GM21526 (cell line): ENCODE results near the gene EVI5.
A peak's percentile ranks its signal among the peaks of the same experiment; 100 is the strongest.

Source experiments
- ATAC-seq: cut with Tn5 transposase; IDR thresholded peaks from one replicate; pipeline ENCODE4 v1.9.1; 2021; ENCODE audit warnings: moderate library complexity; ENCODE audit not compliant: unreplicated experiment, low FRiP score

EVI5 gene

GRCh38 chr1:92488832-92489231 lies 296.1 kb downstream of the EVI5 start:
- ATAC-seq, result no peak

DNA sequence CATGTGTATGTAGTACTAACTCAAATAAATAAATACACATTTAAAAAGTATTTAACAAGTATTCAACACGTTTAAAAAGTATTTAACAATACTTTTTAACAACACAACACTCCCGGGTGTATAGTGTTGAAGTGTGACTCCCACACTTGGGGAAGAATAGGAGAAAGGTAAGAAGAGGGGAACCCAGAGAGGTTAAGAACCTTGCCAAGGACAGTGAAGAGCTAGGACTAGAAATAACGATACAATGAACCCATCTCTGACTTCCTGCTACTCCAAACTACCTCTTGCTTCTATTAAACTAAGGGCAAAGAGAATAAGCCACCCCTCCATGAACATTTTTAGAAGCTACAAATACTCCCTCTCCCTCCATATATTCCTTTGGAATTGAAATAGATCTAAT lies 296.5 kb downstream of the EVI5 start:
- no peak for ATAC-seq

- ATAC-seq, result no peak
These were observed 297.8 kb downstream of the EVI5 start for GRCh38 chr1:92487078-92487605.

GRCh38 chr1:92486251-92487077 lies 298.4 kb downstream of the EVI5 start, which contains the start of gene GFI1:
Gene GFI1 (minus strand): TSS chr1:92486925. CDS start chr1:92483487, 3,438 bp downstream.
- peak; percentile 0 for ATAC-seq

DNA sequence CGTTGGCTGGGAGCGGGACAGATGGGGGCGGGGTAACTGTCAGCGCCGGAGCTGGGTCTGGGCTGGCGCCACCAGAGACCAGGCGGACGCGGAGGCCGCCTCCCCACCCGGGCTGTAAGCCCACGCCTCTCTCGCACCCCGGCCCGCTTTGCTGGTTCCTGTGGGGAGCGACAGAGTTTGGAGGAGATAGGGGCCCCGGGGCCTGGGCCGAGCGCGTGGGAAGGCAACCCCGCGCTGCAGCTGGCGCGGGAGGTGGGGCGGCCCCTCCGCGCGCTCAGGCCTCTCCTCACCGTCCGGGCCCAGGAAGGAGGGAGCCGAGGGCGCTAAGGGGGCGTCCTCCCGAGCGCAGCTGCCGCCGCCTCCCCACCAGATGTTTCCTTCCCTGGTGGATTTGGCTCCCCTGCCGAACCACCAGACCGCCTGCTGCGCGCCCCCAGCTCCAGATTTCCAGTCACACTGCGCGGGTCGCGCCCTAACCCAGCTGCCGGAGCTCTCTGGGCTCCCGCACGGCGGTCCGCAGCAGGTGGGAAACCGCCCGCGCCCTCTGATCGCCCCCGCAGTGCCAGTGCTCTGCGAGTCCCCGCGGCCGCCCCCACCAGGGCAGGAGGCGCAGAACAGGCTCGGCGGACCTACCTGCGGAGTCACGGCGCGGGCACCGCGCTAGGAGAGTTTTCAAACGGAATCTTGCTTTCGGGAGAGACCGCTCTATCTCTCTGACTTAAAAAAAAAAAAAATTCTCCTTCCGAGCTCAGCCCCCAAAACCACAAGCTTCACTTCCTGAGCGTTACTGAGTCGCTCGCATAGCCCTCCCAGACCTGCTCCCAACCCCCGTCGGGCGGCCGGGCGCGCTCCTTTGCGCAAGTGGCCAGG lies 299.3 kb downstream of the EVI5 start:
- ATAC-seq, result peak; percentile 50

- peak; percentile 35 for ATAC-seq
These were observed 300.2 kb downstream of the EVI5 start for GRCh38 chr1:92484472-92485380.

DNA sequence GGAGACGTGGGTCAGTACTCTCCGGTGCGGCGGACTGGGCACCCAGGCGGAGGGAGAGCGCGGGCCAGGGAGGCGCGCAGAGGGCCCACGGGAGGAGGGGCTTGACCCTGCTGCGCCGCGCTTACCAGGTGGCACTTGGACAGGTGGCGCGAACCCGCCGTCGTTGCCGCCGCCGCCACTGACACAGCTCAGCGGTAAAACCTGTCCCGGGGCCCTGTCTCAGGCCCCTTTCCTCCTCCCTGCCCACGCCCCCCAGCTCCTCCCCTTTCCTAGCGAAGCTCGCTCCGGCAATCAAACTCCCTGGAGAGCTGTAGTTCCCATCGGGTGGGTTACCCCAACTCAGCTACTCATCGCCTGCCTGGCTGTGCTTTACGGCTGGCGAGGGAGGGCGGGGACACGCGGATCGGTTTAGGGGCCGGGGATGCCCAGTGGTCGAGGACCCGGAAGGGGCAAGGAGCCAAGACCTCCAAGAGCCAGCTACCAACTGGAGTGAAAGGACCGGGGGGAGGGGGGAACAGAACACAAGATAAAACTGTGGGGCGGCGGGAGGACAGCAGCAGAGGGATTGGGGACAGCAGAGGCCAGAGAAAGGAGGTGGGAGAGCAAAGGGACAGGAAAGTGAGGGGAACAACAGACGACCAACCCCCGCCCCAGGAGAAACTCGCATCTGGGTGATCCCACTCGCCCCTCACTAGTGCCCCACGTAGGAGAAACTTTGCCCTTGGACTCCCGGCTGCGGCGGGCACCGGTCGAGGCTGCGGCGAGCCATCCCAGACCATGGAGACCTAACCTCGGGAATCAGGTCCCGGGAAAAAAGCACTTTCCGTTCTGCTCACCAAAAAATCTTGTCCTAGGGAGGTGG lies 301.1 kb downstream of the EVI5 start:
- ATAC-seq, result no peak

GRCh38 chr1:92482665-92483609 lies 302.0 kb downstream of the EVI5 start:
- no peak for ATAC-seq

DNA sequence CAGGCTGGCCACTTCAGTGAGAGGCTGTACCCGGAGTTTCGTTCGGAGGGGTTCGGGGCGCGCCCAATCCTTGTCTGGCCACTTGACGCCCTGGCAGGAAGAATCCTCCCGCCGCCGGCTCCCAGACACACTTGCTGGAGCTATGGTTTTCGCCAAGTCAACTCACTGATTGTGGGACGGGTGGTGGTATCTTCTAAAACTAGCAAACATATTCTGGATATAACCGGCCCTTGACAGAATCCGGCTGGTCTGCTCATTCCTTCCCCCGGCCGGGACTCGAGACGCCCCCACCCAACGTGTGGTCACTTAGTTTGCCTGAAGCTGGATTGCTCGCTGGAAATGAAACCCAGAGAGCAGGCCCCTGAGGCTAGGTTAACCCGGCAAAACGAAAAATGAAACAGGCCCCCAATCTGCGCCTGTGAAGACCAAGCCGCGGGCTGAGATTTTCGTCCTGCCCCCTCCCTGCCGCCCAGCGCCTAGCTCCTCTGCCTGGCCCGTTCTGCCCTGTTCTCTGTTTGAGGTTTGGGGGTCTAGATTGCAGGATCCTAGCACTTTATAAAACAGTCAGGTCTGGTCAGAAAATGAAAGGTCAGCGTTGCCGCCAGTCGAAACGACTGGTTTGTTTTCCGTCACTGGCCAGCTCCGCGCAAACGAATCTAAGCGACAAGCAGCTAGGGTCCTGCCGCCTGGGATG lies 302.8 kb downstream of the EVI5 start:
- no peak for ATAC-seq

DNA sequence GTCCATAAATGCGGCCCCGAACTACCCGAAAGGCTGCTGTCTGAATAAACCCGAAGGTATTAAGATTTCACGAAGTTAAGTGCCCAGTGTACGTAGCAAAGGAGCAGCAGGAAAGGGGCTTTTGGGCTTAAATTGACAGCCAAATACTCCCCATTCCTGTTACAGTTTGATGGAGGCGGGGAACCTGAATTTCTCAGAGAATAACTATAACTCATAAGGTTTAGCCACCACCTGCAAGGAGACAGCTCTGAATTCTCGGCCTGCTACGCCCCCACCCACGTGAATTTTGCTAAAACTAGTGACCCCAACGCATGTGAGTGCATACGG lies 303.3 kb downstream of the EVI5 start:
- no peak for ATAC-seq

- no peak for ATAC-seq
These were observed 303.9 kb downstream of the EVI5 start for GRCh38 chr1:92480813-92481598.

- ATAC-seq, result no peak
These were observed 304.6 kb downstream of the EVI5 start for GRCh38 chr1:92480200-92480812.

DNA sequence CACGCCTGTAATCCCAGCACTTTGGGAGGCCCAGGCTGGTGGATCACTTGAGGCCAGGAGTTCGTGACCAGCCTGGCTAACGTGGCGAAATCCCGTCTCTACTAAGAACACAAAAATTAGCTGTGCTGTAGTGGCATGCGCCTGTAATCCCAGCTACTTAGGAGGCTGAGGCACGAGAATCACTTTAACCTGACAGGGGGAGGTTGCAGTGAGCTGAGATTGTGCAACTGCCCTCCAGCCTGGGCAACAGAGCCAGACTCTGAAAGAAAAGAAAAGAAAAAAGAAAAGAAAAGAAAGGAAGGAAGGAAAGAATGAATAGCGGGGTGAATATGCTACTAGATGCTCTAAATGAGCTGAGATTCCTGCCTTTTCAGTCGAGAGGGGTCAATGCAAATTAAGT lies 305.3 kb downstream of the EVI5 start:
- no peak for ATAC-seq

DNA sequence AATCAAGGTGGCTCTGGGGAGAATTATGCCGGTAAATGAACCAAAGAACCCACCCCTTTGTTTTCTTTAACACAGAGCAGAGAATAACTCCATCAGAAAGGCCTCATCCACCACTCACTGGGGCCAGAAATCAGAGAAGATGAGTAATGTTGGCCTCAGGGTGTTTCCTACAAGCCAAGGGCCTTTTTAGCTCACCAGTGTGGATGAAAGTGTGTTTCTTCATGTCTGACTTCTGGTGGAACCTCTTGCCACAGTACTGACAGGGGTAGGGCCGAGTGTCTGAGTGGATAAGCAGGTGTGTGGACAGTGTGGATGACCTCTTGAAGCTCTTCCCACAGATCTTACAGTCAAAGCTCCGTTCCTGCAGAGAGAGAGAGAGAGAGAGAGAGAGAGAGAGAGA lies 306.5 kb downstream of the EVI5 start:
- no peak for ATAC-seq

GRCh38 chr1:92476071-92476631 lies 308.8 kb downstream of the EVI5 start:
- no peak for ATAC-seq

DNA sequence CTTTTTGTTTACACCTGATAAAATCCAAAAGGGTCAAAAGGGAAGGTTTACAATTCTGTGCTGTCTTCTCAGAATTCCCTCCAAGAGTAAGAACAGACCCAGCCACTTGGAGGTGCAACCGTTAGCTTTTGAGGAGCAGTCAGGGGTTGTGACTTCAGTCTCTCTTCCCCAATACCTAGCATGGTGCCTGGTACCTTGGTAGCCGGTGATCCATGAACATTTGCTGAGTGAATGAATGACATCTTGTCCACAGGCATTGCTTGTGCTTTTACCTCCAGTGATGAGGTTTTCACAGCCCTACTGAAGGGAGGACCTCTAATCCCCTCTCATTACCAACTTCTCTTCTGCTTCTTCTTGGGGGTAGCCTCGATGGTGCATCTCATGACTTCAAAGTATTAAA lies 309.9 kb downstream of the EVI5 start:
- ATAC-seq, result no peak
